GM23338 (cell line): ENCODE measurements around the gene DOCK4.

Experiments
- CREB1 ChIP-seq: fragments of 250-450 bp; sonication (Bioruptor Pico); IDR thresholded peaks from 2 replicates; pipeline ENCODE4 v1.5.0; 2020; ENCODE audit warnings: low read depth, mild to moderate bottlenecking, moderate library complexity
- EZH2 ChIP-seq: fragments of 200-600 bp; sonication (generic); IDR thresholded peaks from one replicate; pipeline ENCODE4 v1.8.0; 2017; ENCODE audit warnings: antibody characterized with exemption, mild to moderate bottlenecking, low read depth; ENCODE audit not compliant: unreplicated experiment
- JUNB ChIP-seq: IDR thresholded peaks from one replicate; pipeline ENCODE4 v1.6.1; 2016; ENCODE audit warnings: antibody characterized with exemption; ENCODE audit not compliant: unreplicated experiment
- POLR2AphosphoS5 ChIP-seq: IDR thresholded peaks from 2 replicates; pipeline ENCODE4 v1.6.1; 2016; ENCODE audit warnings: antibody characterized with exemption, low read depth
- ZNF114 ChIP-seq: fragments of 250-450 bp; sonication (Bioruptor Pico); IDR thresholded peaks from 2 replicates; pipeline ENCODE4 v1.5.0; 2020; ENCODE audit warnings: mild to moderate bottlenecking, moderate library complexity
- ZNF331 ChIP-seq: fragments of 250-450 bp; sonication (Bioruptor Pico); IDR thresholded peaks from 2 replicates; pipeline ENCODE4 v1.5.0; 2020; ENCODE audit warnings: low read depth, mild to moderate bottlenecking, moderate library complexity
- TF ChIP-seq, protein P1 (sequence below), 2 experiments: fragments of 200-600 bp in 1 of 2; sonication (generic) in 1 of 2; conservative IDR thresholded peaks; 2 replicates each; pipeline versions ENCODE4 v1.5.1 to v1.6.1; 2016 to 2017; ENCODE audit warnings: antibody characterized with exemption in 2 of 2, low read depth in 2 of 2, mild to moderate bottlenecking in 2 of 2, moderate library complexity in 1 of 2

DNA sequence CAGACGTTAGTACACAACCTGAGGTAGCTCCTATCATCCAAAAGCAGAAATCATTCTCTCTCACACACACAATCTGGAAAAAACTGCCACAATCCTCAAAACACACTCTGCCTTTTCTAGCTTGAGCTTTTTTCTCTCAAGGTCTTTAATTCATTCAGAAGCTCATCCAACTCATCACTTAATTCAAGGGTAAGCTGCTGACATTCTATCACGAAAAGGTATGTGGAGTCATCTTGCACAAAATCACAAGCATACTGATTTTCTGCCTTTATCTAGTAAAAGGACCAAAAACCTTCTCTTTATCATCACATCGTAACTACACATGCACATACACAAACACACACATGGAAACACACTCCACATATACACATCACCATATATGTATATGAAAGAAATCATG is 32.0 kb downstream of the DOCK4 start:
- TF ChIP-seq, protein P1, sequence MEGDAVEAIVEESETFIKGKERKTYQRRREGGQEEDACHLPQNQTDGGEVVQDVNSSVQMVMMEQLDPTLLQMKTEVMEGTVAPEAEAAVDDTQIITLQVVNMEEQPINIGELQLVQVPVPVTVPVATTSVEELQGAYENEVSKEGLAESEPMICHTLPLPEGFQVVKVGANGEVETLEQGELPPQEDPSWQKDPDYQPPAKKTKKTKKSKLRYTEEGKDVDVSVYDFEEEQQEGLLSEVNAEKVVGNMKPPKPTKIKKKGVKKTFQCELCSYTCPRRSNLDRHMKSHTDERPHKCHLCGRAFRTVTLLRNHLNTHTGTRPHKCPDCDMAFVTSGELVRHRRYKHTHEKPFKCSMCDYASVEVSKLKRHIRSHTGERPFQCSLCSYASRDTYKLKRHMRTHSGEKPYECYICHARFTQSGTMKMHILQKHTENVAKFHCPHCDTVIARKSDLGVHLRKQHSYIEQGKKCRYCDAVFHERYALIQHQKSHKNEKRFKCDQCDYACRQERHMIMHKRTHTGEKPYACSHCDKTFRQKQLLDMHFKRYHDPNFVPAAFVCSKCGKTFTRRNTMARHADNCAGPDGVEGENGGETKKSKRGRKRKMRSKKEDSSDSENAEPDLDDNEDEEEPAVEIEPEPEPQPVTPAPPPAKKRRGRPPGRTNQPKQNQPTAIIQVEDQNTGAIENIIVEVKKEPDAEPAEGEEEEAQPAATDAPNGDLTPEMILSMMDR (conservative IDR thresholded peaks at IDR 0.05; ENCODE audit: low read depth in 2 of 2): no peak
- TF ChIP-seq EZH2: no peak
- no peak for TF ChIP-seq ZNF331 (CRISPR knock-in tag)
- no peak for TF ChIP-seq CREB1 (CRISPR knock-in tag)
- TF ChIP-seq POLR2AphosphoS5: no peak
- no peak for TF ChIP-seq JUNB
- TF ChIP-seq ZNF114: no peak
